ENCODE data around the gene NUTM2F. TPM values are rescaled to one million over a fixed set of nuclear protein-coding genes. Genes with fewer than 3 reads are reported as not detected.
A peak's percentile ranks its signal among the peaks of the same experiment; 100 is the strongest.

NUTM2F gene
- total and polyA plus RNA-seq, 9 of the 15 experiments (the other 6 are each of a cell fraction or from before 2014, with no cell fraction given) = 0.04 TPM; not detected in 8

- Histone ChIP-seq H3K79me2 (ENCODE audit: control insufficient read depth, insufficient read depth, low read length) (no peaks in the 10 kb centered on the region), H3K4me2 (ENCODE audit: insufficient read depth, low read length) (no peak overlapping the region), H3K27ac (ENCODE audit: extremely low read depth, low read depth, low read length) (no peak overlapping the region), H3K36me3 (ENCODE audit: control insufficient read depth, insufficient read depth, low read length) (no peaks in the 10 kb centered on the region), H3K9me3 (replicated peaks; ENCODE audit: control insufficient read depth, insufficient read depth, low read depth, low read length) (no peaks in the 10 kb centered on the region), H3K4me3 (no peak overlapping the region), H3K9ac (ENCODE audit: insufficient read depth in 1 of 2, low read depth in 2 of 2, low read length in 2 of 2) (no peak overlapping the region), H2AFZ (ENCODE audit: low read depth, low read length) (peak overlapping the region; percentile 12; the same call in 1 of the 2 replicates), H3K4me1 (replicated peaks in 1 of 2; ENCODE audit: control insufficient read depth in 2 of 2, insufficient read depth in 2 of 2, low read length in 2 of 2) (peaks cover 22 to 47% of the 10 kb centered on the region in 2 experiments), H3K9me1 (ENCODE audit: control insufficient read depth, insufficient read depth, low read length) (peaks cover 5% of the 10 kb centered on the region), H3K27me3 (ENCODE audit: control insufficient read depth in 2 of 2, insufficient read depth in 2 of 2, low read length in 2 of 2) (no peaks in the 10 kb centered on the region), H4K20me1 (replicated peaks; ENCODE audit: control insufficient read depth, insufficient read depth, low read length) (no peaks in the 10 kb centered on the region)
- BruUV-seq (replicated peaks) = no TSS peak
- CTCF ChIA-PET (ENCODE audit: low intra/inter-chr PET ratio) = no interaction called here
- intact Hi-C loops (cut with micrococcal nuclease) (no loop called here), in situ Hi-C loops (cut with MboI) (no loop called here)
- FAIRE-seq = no peak
- POLR2A ChIA-PET = no interaction called here
- no peak for DNase-seq (ENCODE audit: extremely low read depth in 1 of 4, low spot score in 3 of 4)
- ATAC-seq = no peak
- TF ChIP-seq E2F4 (CRISPR knock-in tag; IDR thresholded peaks at IDR 0.05; ENCODE audit: low read depth) (no peak), MGA (IDR thresholded peaks at IDR 0.05) (no peak), HINFP (tag; conservative IDR thresholded peaks at IDR 0.05; ENCODE audit: low read depth) (no peak), ZBTB34 (CRISPR knock-in tag; IDR thresholded peaks at IDR 0.05) (no peak), NFE2L1 (tag; IDR thresholded peaks at IDR 0.05; ENCODE audit: borderline replicate concordance, low read depth) (no peak), RBM22 (IDR thresholded peaks at IDR 0.05; ENCODE audit: low read depth, low read length, poor library complexity, severe bottlenecking) (no peak)
Measured at GRCh38 chr9:94303321-94303720, 25.1 kb downstream of the NUTM2F start.
